ENCODE measurements around the gene CST4.

DNA sequence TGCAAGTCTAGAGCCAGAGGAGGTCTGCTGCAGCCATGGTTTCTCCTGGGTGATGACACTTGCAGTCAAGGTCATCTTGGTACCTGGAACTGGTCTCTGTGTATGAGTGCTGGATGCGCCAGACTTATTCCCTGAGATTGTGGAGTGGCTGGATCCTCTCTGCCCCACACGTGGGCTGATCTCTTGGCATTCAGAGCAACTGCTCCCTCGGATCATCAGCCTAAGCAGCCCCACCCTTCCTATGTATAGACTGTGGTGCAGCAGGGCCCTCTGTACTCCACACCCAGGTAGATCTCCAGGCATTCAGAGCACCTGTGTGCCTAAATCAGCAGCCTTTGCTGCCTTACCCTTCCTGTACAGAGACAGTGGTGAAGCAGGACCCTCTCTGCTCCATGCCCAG is 12.1 kb upstream of the CST4 start:
- TF ChIP-seq EZH2 (IDR thresholded peaks at IDR 0.05; ENCODE audit: borderline replicate concordance): no peak
- no peak for TF ChIP-seq CTCF (IDR thresholded peaks at IDR 0.05; ENCODE audit: poor library complexity)

All from hepatocyte (in vitro differentiated cells).